Thyroid gland (tissue), 4 donors: Measurements from ENCODE around the gene SRRM3. TPM values are rescaled to one million over a fixed set of nuclear protein-coding genes. Genes with fewer than 3 reads are reported as not detected.

Experiments
- DNase-seq, 2 donors: peaks; one replicate each; pipeline ENCODE4 v3.0.0-alpha.2; 2019
- H3K27ac ChIP-seq, 3 donors: fragments of 200-600 bp; sonication (generic); 1 replicate in 2 of 3; 2 replicates in 1 of 3; pipeline ENCODE4 v1.5.1; 2016 to 2019; ENCODE audit warnings: mild to moderate bottlenecking in 1 of 3, moderate library complexity in 1 of 3
- H3K27me3 ChIP-seq: fragments of 200-600 bp; sonication (generic); one replicate; pipeline ENCODE4 v1.5.1; 2019
- H3K36me3 ChIP-seq, 2 donors: fragments of 200-600 bp; sonication (generic); one replicate each; pipeline ENCODE4 v1.5.1; 2016 to 2019
- H3K4me1 ChIP-seq, 2 donors: fragments of 200-600 bp; sonication (generic); one replicate each; pipeline ENCODE4 v1.5.1; 2017 to 2019
- H3K4me3 ChIP-seq, 3 donors: fragments of 200-600 bp; sonication (generic); replicated peaks in 1 of 3; 1 replicate in 2 of 3; 2 replicates in 1 of 3; pipeline ENCODE4 v1.5.1; 2016; ENCODE audit warnings: mild to moderate bottlenecking in 1 of 3
- H3K9me3 ChIP-seq: fragments of 200-600 bp; sonication (generic); one replicate; pipeline ENCODE4 v1.5.1; 2017
- CTCF ChIP-seq, 6 experiments: fragments of 200-600 bp in 3 of 6; fragments of 450-650 bp in 3 of 6; sonication (generic) in 3 of 6; IDR thresholded peaks; one replicate each; pipeline ENCODE4 v1.5.1; 2016 to 2019; ENCODE audit warnings: antibody characterized with exemption in 6 of 6, mild to moderate bottlenecking in 2 of 6, inconsistent platforms in 1 of 6, moderate library complexity in 1 of 6
- POLR2A ChIP-seq, 2 donors: fragments of 450-650 bp; IDR thresholded peaks; one replicate each; pipeline ENCODE4 v1.6.1; 2017; ENCODE audit warnings: antibody characterized with exemption in 2 of 2, mild to moderate bottlenecking in 2 of 2, moderate library complexity in 1 of 2
- WGBS, 2 donors: methylation state at CpG; one replicate each; pipeline ENCODE4 v1.1.5; 2017; 5-methylcytosine and 5-hydroxymethylcytosine counted together
- intact Hi-C: fragments of 100-400 bp; cut with DNase I; formaldehyde crosslinking; loops from one replicate; pipeline ENCODE4 v1.15.1; 2023
- total RNA-seq, 4 donors: library from RNA; depleted of rRNA; stranded (reverse); fragments of >200 nt; gene quantifications; one replicate each; pipeline ENCODE4 v1.2.3, GENCODE V29; 2016

The SRRM3 gene
- total RNA-seq, 4 donors from 2014 or later = 0.50 to 6.4 (median 2.0) TPM

GRCh38 chr7:76230214-76230613 lies 28.5 kb downstream of the SRRM3 start:
- Histone ChIP-seq H3K4me1 (peaks cover 0 to 7% of the 10 kb centered on the region in 2 donors), H3K27ac (no peak overlapping the region), H3K9me3 (no peaks in the 10 kb centered on the region), H3K4me3 (no peak overlapping the region), H3K36me3 (no peaks in the 10 kb centered on the region), H3K27me3 (no peaks in the 10 kb centered on the region)
- intact Hi-C loops = no loop called here
- DNase-seq = no peak
- WGBS, 2 donors = 81 to 90% methylated on average over 5 of the region's 5 CpGs
- no peak for TF ChIP-seq CTCF (IDR thresholded peaks at IDR 0.05)
- no peak for TF ChIP-seq POLR2A (IDR thresholded peaks at IDR 0.05)

GRCh38 chr7:76231071-76231470 lies 29.4 kb downstream of the SRRM3 start:
- 58 to 59% methylated on average over 6 of the region's 6 CpGs for WGBS, 2 donors
- Histone ChIP-seq H3K27me3 (no peaks in the 10 kb centered on the region), H3K36me3 (no peaks in the 10 kb centered on the region), H3K4me1 (peaks cover 0 to 8% of the 10 kb centered on the region in 2 donors), H3K27ac (no peak overlapping the region), H3K9me3 (no peaks in the 10 kb centered on the region), H3K4me3 (no peak overlapping the region)
- intact Hi-C loops = no loop called here
- TF ChIP-seq POLR2A (IDR thresholded peaks at IDR 0.05) (no peak), CTCF (IDR thresholded peaks at IDR 0.05) (no peak)
- no peak for DNase-seq

GRCh38 chr7:76231583-76231982 lies 29.9 kb downstream of the SRRM3 start:
- H3K27ac ChIP-seq = no peak overlapping the region
- no peak for DNase-seq
- H3K36me3 ChIP-seq = no peaks in the 10 kb centered on the region
- TF ChIP-seq POLR2A (IDR thresholded peaks at IDR 0.05) (no peak), CTCF (IDR thresholded peaks at IDR 0.05) (no peak)
- H3K4me1 ChIP-seq = peaks cover 0 to 8% of the 10 kb centered on the region in 2 donors
- WGBS, 2 donors = 29 to 58% methylated on average over 9 of the region's 9 CpGs
- H3K4me3 ChIP-seq = no peak overlapping the region
- no peaks in the 10 kb centered on the region for H3K27me3 ChIP-seq
- intact Hi-C loops = no loop called here
- H3K9me3 ChIP-seq = no peaks in the 10 kb centered on the region

DNA sequence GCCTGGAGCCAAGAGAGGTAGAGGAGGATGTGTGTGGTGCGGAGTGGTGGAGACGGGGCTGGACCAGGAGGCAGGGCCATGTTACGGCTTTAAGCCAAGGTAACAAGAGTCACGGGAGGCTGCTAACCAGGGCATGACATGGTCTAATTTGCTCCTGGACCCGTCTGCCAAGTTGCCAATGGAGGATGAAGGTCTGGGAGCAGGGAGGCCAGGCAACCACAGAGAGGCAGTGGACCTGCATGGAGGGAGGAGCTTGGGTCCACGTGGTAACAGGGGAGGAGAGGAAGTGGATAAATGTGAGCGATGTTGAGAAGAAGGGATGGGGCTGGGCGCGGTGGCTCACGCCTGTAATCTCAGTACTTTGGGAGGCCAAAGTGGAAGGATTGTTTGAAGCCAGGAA lies 31.0 kb downstream of the SRRM3 start:
- TF ChIP-seq POLR2A (IDR thresholded peaks at IDR 0.05) = no peak
- no peak for TF ChIP-seq CTCF (IDR thresholded peaks at IDR 0.05)
- Histone ChIP-seq H3K9me3 (no peaks in the 10 kb centered on the region), H3K4me3 (no peak overlapping the region), H3K27ac (no peak overlapping the region), H3K36me3 (no peaks in the 10 kb centered on the region), H3K4me1 (peaks cover 0 to 8% of the 10 kb centered on the region in 2 donors), H3K27me3 (no peaks in the 10 kb centered on the region)
- intact Hi-C loops = no loop called here
- DNase-seq = no peak
- WGBS, 2 donors = 72 to 75% methylated on average over 10 of the region's 10 CpGs

- Histone ChIP-seq H3K4me3 (no peak overlapping the region), H3K9me3 (no peaks in the 10 kb centered on the region), H3K27ac (no peak overlapping the region), H3K4me1 (peaks cover 0 to 8% of the 10 kb centered on the region in 2 donors), H3K27me3 (no peaks in the 10 kb centered on the region), H3K36me3 (no peaks in the 10 kb centered on the region)
- DNase-seq = no peak
- intact Hi-C loops = no loop called here
- 76 to 78% methylated on average over 5 of the region's 5 CpGs for WGBS, 2 donors
- TF ChIP-seq POLR2A (IDR thresholded peaks at IDR 0.05) = no peak
- TF ChIP-seq CTCF (IDR thresholded peaks at IDR 0.05) = no peak
These were observed 32.0 kb downstream of the SRRM3 start for GRCh38 chr7:76233538-76234281.
